ENCODE measurements around the gene FAM236B. TPM values are rescaled to one million over a fixed set of nuclear protein-coding genes. Genes with fewer than 3 reads are reported as not detected.
"Not testable (repeated sequence)": the region's sequence is repeated elsewhere in the genome, so short reads cannot be mapped to it uniquely, and the experiment has no call there.

Gene FAM236B
- total RNA-seq = not detected

GRCh38 chrX:72782560-72782959, at the start of gene FAM236B:
Gene FAM236B, minus strand, starts transcription at chrX:72782660. Its CDS starts 100 bp downstream, at chrX:72782560.
- not testable (repeated sequence) for H3K27ac ChIP-seq; H3K36me3 ChIP-seq; H3K27me3 ChIP-seq (replicated peaks; ENCODE audit: insufficient read depth); H3K9me3 ChIP-seq; H3K4me1 ChIP-seq (ENCODE audit: control insufficient read depth in 1 of 2, low read depth in 2 of 2); ATAC-seq (ENCODE audit: insufficient number of reproducible peaks, low FRiP score, low read depth); H3K4me3 ChIP-seq; DNase-seq (ENCODE audit: low spot score)

GRCh38 chrX:72830701-72831100, 48.2 kb upstream of the FAM236B start:
- DNase-seq (ENCODE audit: low spot score); H3K27me3 ChIP-seq (replicated peaks; ENCODE audit: insufficient read depth); H3K9me3 ChIP-seq; H3K4me3 ChIP-seq; H3K4me1 ChIP-seq (ENCODE audit: control insufficient read depth in 1 of 2, low read depth in 2 of 2); H3K36me3 ChIP-seq; ATAC-seq (ENCODE audit: insufficient number of reproducible peaks, low FRiP score, low read depth); H3K27ac ChIP-seq: not testable (repeated sequence)

- DNase-seq (ENCODE audit: low spot score); H3K27me3 ChIP-seq (replicated peaks; ENCODE audit: insufficient read depth); H3K4me3 ChIP-seq; H3K4me1 ChIP-seq (ENCODE audit: control insufficient read depth in 1 of 2, low read depth in 2 of 2); H3K9me3 ChIP-seq; H3K36me3 ChIP-seq; H3K27ac ChIP-seq; ATAC-seq (ENCODE audit: insufficient number of reproducible peaks, low FRiP score, low read depth): not testable (repeated sequence)
Measured at GRCh38 chrX:72808110-72808509, 25.6 kb upstream of the FAM236B start, which contains the start of gene FAM236D. Gene FAM236D, minus strand, starts transcription at chrX:72808210. Its CDS starts 100 bp downstream, at chrX:72808110.

GRCh38 chrX:72790390-72790789, 7.9 kb upstream of the FAM236B start:
- not testable (repeated sequence) for H3K36me3 ChIP-seq; H3K9me3 ChIP-seq; H3K27ac ChIP-seq; DNase-seq (ENCODE audit: low spot score); ATAC-seq (ENCODE audit: insufficient number of reproducible peaks, low FRiP score, low read depth); H3K4me3 ChIP-seq; H3K4me1 ChIP-seq (ENCODE audit: control insufficient read depth in 1 of 2, low read depth in 2 of 2); H3K27me3 ChIP-seq (replicated peaks; ENCODE audit: insufficient read depth)

- not testable (repeated sequence) for ATAC-seq (ENCODE audit: insufficient number of reproducible peaks, low FRiP score, low read depth)
Measured at GRCh38 chrX:72788142-72788541, 5.7 kb upstream of the FAM236B start.

GRCh38 chrX:72783964-72784363, 1.5 kb upstream of the FAM236B start:
- not testable (repeated sequence) for ATAC-seq (ENCODE audit: insufficient number of reproducible peaks, low FRiP score, low read depth); H3K27me3 ChIP-seq (replicated peaks; ENCODE audit: insufficient read depth); H3K27ac ChIP-seq; H3K4me1 ChIP-seq (ENCODE audit: control insufficient read depth in 1 of 2, low read depth in 2 of 2); DNase-seq (ENCODE audit: low spot score); H3K4me3 ChIP-seq; H3K36me3 ChIP-seq; H3K9me3 ChIP-seq

More at GRCh38 chrX:72788142-72788541, 5.7 kb upstream of the FAM236B start:
- H3K4me1 ChIP-seq (ENCODE audit: control insufficient read depth in 1 of 2, low read depth in 2 of 2); DNase-seq (ENCODE audit: low spot score); H3K27ac ChIP-seq; H3K36me3 ChIP-seq; H3K27me3 ChIP-seq (replicated peaks; ENCODE audit: insufficient read depth); H3K4me3 ChIP-seq; H3K9me3 ChIP-seq: not testable (repeated sequence)

- H3K4me3 ChIP-seq; H3K36me3 ChIP-seq; ATAC-seq (ENCODE audit: insufficient number of reproducible peaks, low FRiP score, low read depth); H3K4me1 ChIP-seq (ENCODE audit: control insufficient read depth in 1 of 2, low read depth in 2 of 2); DNase-seq (ENCODE audit: low spot score); H3K27ac ChIP-seq; H3K9me3 ChIP-seq; H3K27me3 ChIP-seq (replicated peaks; ENCODE audit: insufficient read depth): not testable (repeated sequence)
Measured at GRCh38 chrX:72783365-72783936, 991 bp upstream of the FAM236B start.

- H3K27me3 ChIP-seq (replicated peaks; ENCODE audit: insufficient read depth); H3K27ac ChIP-seq; ATAC-seq (ENCODE audit: insufficient number of reproducible peaks, low FRiP score, low read depth); H3K4me1 ChIP-seq (ENCODE audit: control insufficient read depth in 1 of 2, low read depth in 2 of 2); H3K36me3 ChIP-seq; H3K4me3 ChIP-seq; DNase-seq (ENCODE audit: low spot score); H3K9me3 ChIP-seq: not testable (repeated sequence)
Measured at GRCh38 chrX:72778146-72778545, 4.3 kb downstream of the FAM236B start.

GRCh38 chrX:72777467-72777790, 5.0 kb downstream of the FAM236B start:
- not testable (repeated sequence) for H3K27ac ChIP-seq; H3K4me3 ChIP-seq; ATAC-seq (ENCODE audit: insufficient number of reproducible peaks, low FRiP score, low read depth); DNase-seq (ENCODE audit: low spot score); H3K36me3 ChIP-seq; H3K27me3 ChIP-seq (replicated peaks; ENCODE audit: insufficient read depth); H3K9me3 ChIP-seq; H3K4me1 ChIP-seq (ENCODE audit: control insufficient read depth in 1 of 2, low read depth in 2 of 2)

GRCh38 chrX:72776653-72777466, 5.6 kb downstream of the FAM236B start, which contains the start of gene DMRTC1B:
Gene DMRTC1B, plus strand, starts transcription at chrX:72776890. Its CDS starts 68,246 bp downstream, at chrX:72845136.
- ATAC-seq (ENCODE audit: insufficient number of reproducible peaks, low FRiP score, low read depth); H3K27ac ChIP-seq; H3K9me3 ChIP-seq; H3K4me3 ChIP-seq; H3K4me1 ChIP-seq (ENCODE audit: control insufficient read depth in 1 of 2, low read depth in 2 of 2); H3K36me3 ChIP-seq; DNase-seq (ENCODE audit: low spot score); H3K27me3 ChIP-seq (replicated peaks; ENCODE audit: insufficient read depth): not testable (repeated sequence)

- H3K9me3 ChIP-seq = not testable (repeated sequence)
Measured at GRCh38 chrX:72760454-72760853, 22.0 kb downstream of the FAM236B start.

GRCh38 chrX:72748545-72748944, 33.9 kb downstream of the FAM236B start:
- not testable (repeated sequence) for H3K27ac ChIP-seq; H3K9me3 ChIP-seq; DNase-seq (ENCODE audit: low spot score); H3K36me3 ChIP-seq; H3K4me3 ChIP-seq; ATAC-seq (ENCODE audit: insufficient number of reproducible peaks, low FRiP score, low read depth); H3K4me1 ChIP-seq (ENCODE audit: control insufficient read depth in 1 of 2, low read depth in 2 of 2); H3K27me3 ChIP-seq (replicated peaks; ENCODE audit: insufficient read depth)

More at GRCh38 chrX:72760454-72760853, 22.0 kb downstream of the FAM236B start:
- not testable (repeated sequence) for DNase-seq (ENCODE audit: low spot score); H3K4me3 ChIP-seq; H3K27ac ChIP-seq; ATAC-seq (ENCODE audit: insufficient number of reproducible peaks, low FRiP score, low read depth); H3K4me1 ChIP-seq (ENCODE audit: control insufficient read depth in 1 of 2, low read depth in 2 of 2); H3K36me3 ChIP-seq; H3K27me3 ChIP-seq (replicated peaks; ENCODE audit: insufficient read depth)

Measured in thoracic aorta (tissue), 2 donors.